ENCODE data around the gene HRCT1. TPM values are rescaled to one million over a fixed set of nuclear protein-coding genes. Genes with fewer than 3 reads are reported as not detected.

The HRCT1 gene
- total RNA-seq, 1 donor from 2014 or later = 10.8 TPM

GRCh38 chr9:35920051-35920620 lies 14.1 kb downstream of the HRCT1 start:
- ATAC-seq (no peak), DNase-seq (no peak)
- intact Hi-C loops (cut with DNase I) = no loop called here
- H3K27me3 ChIP-seq = no peaks in the 10 kb centered on the region
- H3K4me1 ChIP-seq = peaks cover 8% of the 10 kb centered on the region
- no peak overlapping the region for H3K4me3 ChIP-seq
- no peaks in the 10 kb centered on the region for H3K36me3 ChIP-seq
- no peak for TF ChIP-seq CTCF (IDR thresholded peaks at IDR 0.05)
- H3K27ac ChIP-seq = no peak overlapping the region
- H3K9me3 ChIP-seq = no peaks in the 10 kb centered on the region

- H3K4me1 ChIP-seq = peaks cover 8% of the 10 kb centered on the region
- H3K27me3 ChIP-seq = no peaks in the 10 kb centered on the region
- ATAC-seq = no peak
- no peak overlapping the region for H3K27ac ChIP-seq
- H3K9me3 ChIP-seq = no peaks in the 10 kb centered on the region
- H3K4me3 ChIP-seq = no peak overlapping the region
- no peak for DNase-seq
- no peak for TF ChIP-seq CTCF (IDR thresholded peaks at IDR 0.05)
- H3K36me3 ChIP-seq = no peaks in the 10 kb centered on the region
- intact Hi-C loops (cut with DNase I) = no loop called here
Observed at GRCh38 chr9:35923598-35923926, 17.6 kb downstream of the HRCT1 start.

DNA sequence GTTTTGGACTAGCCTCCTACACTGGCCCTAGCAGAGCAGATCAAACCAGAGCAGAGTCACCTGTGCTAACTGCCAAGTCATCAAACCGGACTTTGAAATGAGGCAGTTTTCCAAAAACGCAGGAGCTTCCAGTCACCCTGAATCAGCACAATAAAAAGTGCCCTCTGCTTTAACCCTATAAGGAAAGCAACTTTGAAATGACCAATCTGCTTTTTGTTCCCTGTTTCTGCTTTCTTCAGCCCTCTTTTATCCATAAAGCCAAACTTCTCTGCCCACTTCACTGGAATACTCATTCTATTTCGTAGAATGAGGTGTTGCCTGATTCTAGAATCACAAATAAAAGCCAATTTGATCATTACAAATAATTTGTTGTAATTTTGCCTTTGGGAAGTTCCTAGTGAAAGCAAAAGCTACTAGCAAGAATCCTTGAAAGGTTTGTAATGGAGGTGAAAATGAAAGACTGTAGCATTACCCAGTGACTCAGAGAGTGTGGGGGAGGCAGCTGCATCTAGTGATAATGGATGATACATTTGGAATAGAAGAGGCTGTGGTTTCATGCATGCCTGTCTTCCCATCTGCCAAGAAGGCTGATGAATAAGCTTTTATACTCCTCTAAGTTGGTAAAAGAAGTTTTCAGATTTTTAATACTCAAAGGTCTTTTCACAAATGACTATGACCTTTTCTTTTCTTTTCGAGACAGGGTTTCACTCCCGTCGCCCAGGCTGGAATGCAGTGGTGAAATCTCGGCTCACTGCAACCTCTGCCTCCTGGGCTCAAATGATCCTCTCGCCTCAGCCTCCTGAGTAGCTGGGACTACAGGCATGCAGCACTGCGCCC lies 18.1 kb downstream of the HRCT1 start:
- Histone ChIP-seq H3K36me3 (no peaks in the 10 kb centered on the region), H3K9me3 (no peaks in the 10 kb centered on the region), H3K27ac (no peak overlapping the region), H3K4me1 (peaks cover 8% of the 10 kb centered on the region), H3K27me3 (no peaks in the 10 kb centered on the region), H3K4me3 (no peak overlapping the region)
- intact Hi-C loops (cut with DNase I) = no loop called here
- DNase-seq (no peak), ATAC-seq (peak; percentile 46)
- no peak for TF ChIP-seq CTCF (IDR thresholded peaks at IDR 0.05)

DNA sequence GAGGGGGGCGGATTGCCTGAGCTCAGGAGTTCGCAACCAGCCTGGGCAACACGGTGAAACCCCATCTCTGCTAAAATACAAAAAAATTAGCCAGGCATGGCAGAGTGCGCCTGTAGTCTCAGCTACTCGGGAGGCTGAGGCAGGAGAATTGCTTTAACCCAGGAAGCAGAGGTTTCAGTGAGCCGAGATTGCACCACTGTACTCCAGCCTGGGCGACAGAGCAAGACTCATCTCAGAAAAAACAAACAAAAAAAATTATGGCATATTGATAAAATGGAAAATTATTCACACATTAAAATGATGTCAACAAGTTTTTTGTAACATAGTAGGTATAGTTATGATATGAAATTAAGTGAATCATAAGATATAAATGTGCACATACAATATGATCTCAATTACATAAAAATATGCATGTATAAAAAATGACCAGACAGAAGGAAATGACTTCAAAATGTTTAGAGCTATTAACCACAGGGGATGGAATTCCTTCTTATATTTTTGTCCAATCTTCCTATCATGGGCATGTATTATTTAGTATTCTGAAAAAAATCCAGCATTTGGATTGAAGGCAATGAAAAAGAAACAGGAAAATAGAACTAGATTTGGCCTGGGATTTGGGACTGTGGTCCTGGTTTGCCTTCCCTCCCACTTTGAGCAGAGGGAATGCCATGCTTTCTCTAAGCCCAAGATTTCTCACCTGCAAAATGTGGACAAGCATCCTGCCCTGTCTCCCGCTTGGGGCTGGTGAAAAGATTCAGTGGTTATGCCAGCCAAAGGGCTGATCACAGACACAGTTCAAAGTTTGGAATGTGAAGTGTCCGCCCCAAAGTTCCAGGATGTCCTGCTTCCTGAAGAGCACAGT lies 22.8 kb downstream of the HRCT1 start:
- no peak for DNase-seq
- ATAC-seq = no peak
- TF ChIP-seq CTCF (IDR thresholded peaks at IDR 0.05) = no peak
- Histone ChIP-seq H3K4me1 (peaks cover 3% of the 10 kb centered on the region), H3K27me3 (no peaks in the 10 kb centered on the region), H3K4me3 (no peak overlapping the region), H3K9me3 (no peaks in the 10 kb centered on the region), H3K27ac (no peak overlapping the region), H3K36me3 (no peaks in the 10 kb centered on the region)
- intact Hi-C loops (cut with DNase I) = no loop called here

- H3K36me3 ChIP-seq = no peaks in the 10 kb centered on the region
- DNase-seq (no peak), ATAC-seq (no peak)
- H3K4me1 ChIP-seq = no peaks in the 10 kb centered on the region
- intact Hi-C loops (cut with DNase I) = no loop called here
- no peaks in the 10 kb centered on the region for H3K27me3 ChIP-seq
- no peaks in the 10 kb centered on the region for H3K9me3 ChIP-seq
- TF ChIP-seq CTCF (IDR thresholded peaks at IDR 0.05) = no peak
- no peak overlapping the region for H3K4me3 ChIP-seq
- no peak overlapping the region for H3K27ac ChIP-seq
Observed at GRCh38 chr9:35929453-35929718, 23.4 kb downstream of the HRCT1 start.

Measured in upper lobe of right lung (tissue), 1 donor.